HG03575 (cell line): ENCODE data around the gene BANK1.

Source experiments
- ATAC-seq: cut with Tn5 transposase; IDR thresholded peaks from one replicate; pipeline ENCODE4 v1.9.1; 2021; ENCODE audit not compliant: unreplicated experiment, insufficient number of reproducible peaks, low FRiP score; ENCODE audit errors: extremely low read depth

Gene BANK1

GRCh38 chr4:102061133-102061532 is 270.6 kb downstream of the BANK1 start:
- ATAC-seq, result no peak

- ATAC-seq, result no peak
Measured at GRCh38 chr4:102064747-102065442, 274.4 kb downstream of the BANK1 start.

- no peak for ATAC-seq
Measured at GRCh38 chr4:102076622-102077021, 286.1 kb downstream of the BANK1 start.

GRCh38 chr4:102080184-102080583 is 289.7 kb downstream of the BANK1 start:
- no peak for ATAC-seq

DNA sequence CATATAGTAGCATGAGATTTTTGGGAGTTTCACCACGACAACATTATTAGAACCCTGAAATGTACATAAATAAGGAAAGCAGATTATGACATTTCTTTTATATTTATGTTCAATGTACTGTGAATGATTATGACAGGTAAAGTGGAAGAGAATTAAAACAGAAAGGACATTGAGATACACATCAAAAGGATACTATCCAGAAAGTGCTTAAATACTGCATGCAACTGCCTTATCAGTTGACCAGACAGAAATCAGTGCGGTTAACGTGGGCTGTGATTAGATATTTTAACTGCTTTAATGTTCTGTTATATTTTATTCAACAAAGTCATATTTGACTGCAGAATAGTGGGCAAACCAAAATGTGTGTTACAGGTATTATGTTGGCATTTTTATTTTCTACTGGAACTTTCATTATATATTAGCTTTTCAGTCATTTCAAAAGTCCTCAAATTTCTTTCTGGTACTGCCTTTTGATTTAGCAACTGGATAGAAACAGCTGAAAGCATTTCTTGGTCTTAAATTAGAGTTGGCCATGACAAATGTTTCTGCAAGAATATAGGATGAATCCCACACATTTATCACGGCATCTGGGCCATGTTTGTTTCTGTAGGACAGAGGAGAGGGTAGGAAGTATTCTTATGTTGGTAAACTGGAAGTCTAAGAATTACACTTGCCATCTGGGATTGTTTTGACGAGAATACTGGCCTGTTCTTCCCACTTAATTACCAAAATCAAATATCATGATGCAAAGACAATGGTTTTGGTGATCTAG is 299.5 kb downstream of the BANK1 start:
- no peak for ATAC-seq

- ATAC-seq, result no peak
Measured at GRCh38 chr4:102091656-102092055, 301.1 kb downstream of the BANK1 start.

GRCh38 chr4:102094481-102094880 is 304.0 kb downstream of the BANK1 start:
- ATAC-seq, result no peak

DNA sequence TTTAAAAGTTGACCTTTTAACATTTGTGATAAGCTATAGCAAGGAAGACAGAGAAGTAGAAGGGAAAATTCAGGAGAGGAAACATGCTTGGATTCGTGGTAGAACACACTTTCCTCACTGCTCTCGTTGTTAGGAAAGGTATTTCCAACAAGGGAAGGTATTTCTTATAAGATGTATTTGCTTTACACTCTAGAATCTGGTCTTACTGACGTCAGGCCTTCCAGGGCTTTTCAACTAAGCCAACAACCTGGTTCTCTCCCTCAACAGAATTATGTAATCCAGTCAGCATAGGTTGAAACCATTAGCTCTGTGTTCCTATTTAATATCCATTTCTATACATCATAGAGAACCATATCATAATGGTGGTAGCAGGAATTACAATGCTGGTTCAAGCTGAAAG is 312.8 kb downstream of the BANK1 start:
- ATAC-seq, result no peak

DNA sequence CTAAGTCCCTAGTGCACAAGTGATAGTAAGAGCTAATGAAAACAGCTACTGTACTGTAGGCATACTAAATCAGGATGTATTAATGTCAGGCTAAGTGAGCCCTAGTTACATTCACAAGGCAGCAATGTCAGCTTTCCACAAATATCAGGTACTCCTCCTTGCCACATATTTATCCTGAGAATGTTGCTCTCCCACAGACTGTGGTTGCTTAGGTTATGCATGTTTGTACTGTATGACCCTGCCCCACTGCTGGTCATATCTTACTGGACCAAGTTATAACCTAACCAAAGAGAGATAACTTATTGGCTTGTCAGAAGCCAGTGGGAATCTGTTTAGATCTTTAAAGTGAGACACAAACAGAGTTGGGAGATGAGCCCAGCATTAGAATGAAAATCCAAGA is 313.7 kb downstream of the BANK1 start:
- ATAC-seq, result no peak

DNA sequence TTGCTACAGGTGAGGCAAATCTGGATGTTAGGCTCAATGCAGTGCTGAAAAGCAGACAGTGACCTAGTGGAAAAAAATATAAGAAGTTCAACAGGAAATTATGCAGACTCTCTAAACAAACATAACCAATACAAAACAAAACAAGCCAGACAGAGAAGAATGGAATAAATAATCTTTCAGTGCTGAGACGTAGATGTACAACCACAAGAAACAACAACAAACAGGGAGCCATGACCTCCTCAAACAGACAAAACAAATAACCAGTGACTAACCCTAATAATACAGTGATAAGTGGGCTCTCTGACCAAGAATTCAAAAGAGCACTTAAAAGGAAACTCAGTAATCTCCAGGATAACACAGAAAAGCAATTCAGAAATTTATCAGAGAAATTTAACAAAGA is 315.5 kb downstream of the BANK1 start:
- no peak for ATAC-seq

GRCh38 chr4:102114118-102114630 is 323.6 kb downstream of the BANK1 start:
- ATAC-seq, result no peak

DNA sequence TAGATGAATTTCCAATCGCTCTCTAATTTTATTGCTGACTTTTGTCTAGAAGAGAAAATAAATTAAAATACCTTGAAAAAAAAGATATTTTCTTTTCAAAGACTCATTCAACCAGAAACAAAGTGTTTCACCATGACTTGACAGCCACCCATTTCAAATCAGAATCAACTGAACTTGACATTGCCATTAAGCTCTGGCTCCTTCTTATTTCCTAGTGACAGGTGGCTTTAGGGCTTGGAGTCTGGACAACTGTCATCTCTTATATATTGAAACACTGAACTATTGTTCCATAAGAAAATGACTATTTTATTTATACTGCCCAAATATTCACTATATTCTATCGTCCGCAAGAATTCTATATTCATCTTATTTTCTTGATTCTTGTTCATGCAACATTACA is 325.6 kb downstream of the BANK1 start:
- no peak for ATAC-seq

- ATAC-seq, result no peak
Measured at GRCh38 chr4:102120846-102121245, 330.3 kb downstream of the BANK1 start.
